HL-60 (cell line): ENCODE data around the gene PHIP.

Experiments used
- DNase-seq, 2 experiments: peaks; one replicate each; pipeline ENCODE4 v3.0.0-alpha.2; 2010 to 2020; ENCODE audit warnings: low read depth in 1 of 2, low spot score in 1 of 2
- H3K27ac ChIP-seq: fragments of 250-450 bp; sonication (Bioruptor Pico); replicated peaks from 2 replicates; pipeline ENCODE4 v1.5.1; 2020; ENCODE audit warnings: mild to moderate bottlenecking, moderate library complexity
- H3K27me3 ChIP-seq: fragments of 250-450 bp; sonication (Bioruptor Pico); 2 replicates; pipeline ENCODE4 v1.5.1; 2021; ENCODE audit warnings: mild to moderate bottlenecking, moderate library complexity; ENCODE audit not compliant: insufficient read depth, poor library complexity, severe bottlenecking
- H3K4me3 ChIP-seq: replicated peaks from 2 replicates; pipeline ENCODE4 v1.5.1; 2011; ENCODE audit warnings: mild to moderate bottlenecking, control low read depth, low read length; ENCODE audit not compliant: insufficient read depth
- CTCF ChIP-seq: IDR thresholded peaks from one replicate; pipeline ENCODE4 v1.5.1; 2011; ENCODE audit warnings: low read length, control low read depth, inconsistent platforms; ENCODE audit not compliant: insufficient read depth
- GABPA ChIP-seq: IDR thresholded peaks from 2 replicates; pipeline ENCODE4 v1.6.1; 2012; ENCODE audit warnings: low read depth
- POLR2AphosphoS5 ChIP-seq: IDR thresholded peaks from 2 replicates; pipeline ENCODE4 v1.6.1; 2012; ENCODE audit warnings: low read depth
- REST ChIP-seq: IDR thresholded peaks from 2 replicates; pipeline ENCODE4 v1.6.1; 2012; ENCODE audit warnings: low read depth; ENCODE audit not compliant: insufficient replicate concordance
- SPI1 ChIP-seq: IDR thresholded peaks from 2 replicates; pipeline ENCODE4 v1.6.1; 2012; ENCODE audit warnings: low read depth, mild to moderate bottlenecking, borderline replicate concordance

The PHIP gene

GRCh38 chr6:79076160-79076559 lies 1.9 kb downstream of the PHIP start:
- TF ChIP-seq REST (no peak), CTCF (no peak), GABPA (no peak), POLR2AphosphoS5 (no peak), SPI1 (no peak)
- DNase-seq, result no peak
- Histone ChIP-seq H3K27me3 (no peaks in the 10 kb centered on the region), H3K27ac (peak overlapping the region; percentile 98), H3K4me3 (peak overlapping the region; percentile 65)

GRCh38 chr6:79073888-79074287 lies 4.2 kb downstream of the PHIP start:
- Histone ChIP-seq H3K4me3 (no peak overlapping the region), H3K27ac (no peak overlapping the region), H3K27me3 (no peaks in the 10 kb centered on the region)
- no peak for DNase-seq
- TF ChIP-seq REST (no peak), POLR2AphosphoS5 (no peak), SPI1 (no peak), GABPA (no peak), CTCF (no peak)

- H3K27ac ChIP-seq, result no peak overlapping the region
- no peaks in the 10 kb centered on the region for H3K27me3 ChIP-seq
- H3K4me3 ChIP-seq, result no peak overlapping the region
- no peak for DNase-seq
- TF ChIP-seq SPI1 (no peak), GABPA (no peak), REST (no peak), POLR2AphosphoS5 (no peak), CTCF (no peak)
Observed at GRCh38 chr6:79072640-79073181, 5.3 kb downstream of the PHIP start.
